Adrenal gland (tissue), 12 donors: ENCODE data around the gene MALRD1. TPM values are rescaled to one million over a fixed set of nuclear protein-coding genes. Genes with fewer than 3 reads are reported as not detected.

Source experiments
- DNase-seq, 7 donors: peaks; one replicate each; pipeline ENCODE4 v3.0.0-alpha.2; 2019 to 2020
- H3K27ac ChIP-seq, 5 donors: fragments of 200-600 bp; sonication (generic) in 4 of 5; 1 replicate in 3 of 5; 2 replicates in 2 of 5; pipeline versions ENCODE4 v1.5.1 to v1.8.0; 2016 to 2020; ENCODE audit warnings: mild to moderate bottlenecking in 1 of 5
- H3K27me3 ChIP-seq: fragments of 200-600 bp; 2 replicates; pipeline ENCODE4 v1.8.0; 2021
- H3K36me3 ChIP-seq, 2 donors: fragments of 200-600 bp; replicated peaks in 1 of 2; 1 replicate in 1 of 2; 2 replicates in 1 of 2; pipeline versions ENCODE4 v1.5.1 to v1.8.0; 2018 to 2022
- H3K4me1 ChIP-seq, 2 donors: fragments of 200-600 bp; replicated peaks in 1 of 2; 1 replicate in 1 of 2; 2 replicates in 1 of 2; pipeline versions ENCODE4 v1.5.1 to v1.8.0; 2018 to 2021
- H3K4me3 ChIP-seq, 4 donors: fragments of 200-600 bp; sonication (generic) in 3 of 4; one replicate each; pipeline ENCODE4 v1.5.1; 2016 to 2018
- H3K9me3 ChIP-seq, 3 donors: fragments of 200-600 bp; sonication (generic) in 1 of 3; replicated peaks in 1 of 3; 1 replicate in 2 of 3; 2 replicates in 1 of 3; pipeline versions ENCODE4 v1.5.1 to v1.8.0; 2016 to 2021
- CTCF ChIP-seq, 6 experiments: fragments of 450-650 bp in 4 of 6; fragments of 200-600 bp in 2 of 6; sonication (generic) in 1 of 6; IDR thresholded peaks; 1 replicate in 5 of 6; 2 replicates in 1 of 6; pipeline versions ENCODE4 v1.5.1 to v1.8.0; 2016 to 2021; ENCODE audit warnings: antibody characterized with exemption in 6 of 6, mild to moderate bottlenecking in 2 of 6, moderate library complexity in 1 of 6
- POLR2A ChIP-seq, 2 donors: fragments of 450-650 bp; IDR thresholded peaks; one replicate each; pipeline ENCODE4 v1.6.1; 2017; ENCODE audit warnings: antibody characterized with exemption in 2 of 2, mild to moderate bottlenecking in 2 of 2, moderate library complexity in 1 of 2
- WGBS, 4 donors: extraction: QIAGEN DNeasy Blood & Tissue Kit in 2 of 4; methylation state at CpG; one replicate each; pipeline versions ENCODE4 v1.1.5 to v1.1.7; 2013 to 2017; 5-methylcytosine and 5-hydroxymethylcytosine counted together
- intact Hi-C, 2 donors: fragments of 100-400 bp; cut with DNase I; formaldehyde crosslinking; loops; one replicate each; pipeline versions ENCODE4 v1.14.1 to v1.15.0; 2022 to 2023
- polyA plus RNA-seq, 3 donors: library from polyadenylated mRNA; stranded (reverse); fragments of 200-250 nt in 2 of 3; fragments of 350-450 nt in 1 of 3; fragmentation: Illumina TruSeq in 1 of 3; extraction: RNeasy Lipid Tissue Mini Kit (QIAGEN cat#74804) in 1 of 3; gene quantifications; one replicate each; pipeline ENCODE4 v1.2.3, GENCODE V29; 2013 to 2014
- total RNA-seq, 9 donors: library from RNA; depleted of rRNA in 4 of 9; stranded (reverse); fragments of >200 nt in 4 of 9; fragments of 120-200 nt in 1 of 9; fragmentation: NEBNext Ultra II Directional in 1 of 9; extraction: Animal tissue kit (Norgen Biotek cat#: 25700) in 1 of 9; gene quantifications; one replicate each; pipeline versions ENCODE4 v1.1.0 to v1.2.4, GENCODE V29; 2013 to 2023
- donor health status: healthy with polysubstance abuse.
- donor health status: Bipolar disorder and iron deficiency.
- donor health status: DM: yes; HTN: yes; CAD: no.
- donor health status: DM: no; HTN: no; CAD: no.
- donor health status: DM: no; HTN: no; CAD: no.
- donor health status: DM: yes; HTN: yes; CAD: no.

The MALRD1 gene
- total and polyA plus RNA-seq, 12 donors = 0.48 to 6.2 (median 1.9) TPM

DNA sequence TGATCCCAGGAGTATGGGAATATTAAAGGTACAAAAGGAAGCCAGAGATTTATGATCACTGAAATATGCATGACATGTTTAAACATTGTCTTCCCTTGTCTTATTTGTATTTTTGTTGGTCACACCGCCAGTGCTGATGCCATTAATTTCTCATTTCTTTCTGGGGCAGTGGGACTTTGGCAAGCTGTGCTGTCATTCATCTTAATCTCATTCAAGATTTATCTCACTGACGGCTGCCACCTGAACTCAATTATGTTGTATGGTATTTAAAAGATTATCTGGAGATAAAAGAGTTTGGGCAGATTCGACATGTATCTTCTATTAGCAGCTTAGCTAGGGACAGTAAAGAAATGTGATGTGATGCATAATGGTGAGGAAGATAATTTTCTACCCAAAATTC is 482.7 kb downstream of the MALRD1 start:
- intact Hi-C loops = no loop called here
- Histone ChIP-seq H3K27ac (no peak overlapping the region), H3K27me3 (no peaks in the 10 kb centered on the region), H3K36me3 (no peaks in the 10 kb centered on the region), H3K9me3 (no peaks in the 10 kb centered on the region), H3K4me1 (no peaks in the 10 kb centered on the region), H3K4me3 (no peak overlapping the region)
- TF ChIP-seq CTCF (IDR thresholded peaks at IDR 0.05) (no peak), POLR2A (IDR thresholded peaks at IDR 0.05) (no peak)
- no peak for DNase-seq
- WGBS, 4 donors = 42 to 65% (median 52%) methylated on average over 3 of the region's 3 CpGs

- H3K27ac ChIP-seq = no peak overlapping the region
- no peak for DNase-seq
- TF ChIP-seq POLR2A (IDR thresholded peaks at IDR 0.05) (no peak), CTCF (IDR thresholded peaks at IDR 0.05) (no peak)
- H3K36me3 ChIP-seq = no peaks in the 10 kb centered on the region
- no peaks in the 10 kb centered on the region for H3K9me3 ChIP-seq
- no peak overlapping the region for H3K4me3 ChIP-seq
- 74 to 92% (median 88%) methylated on average over 3 of the region's 3 CpGs for WGBS, 4 donors
- no peaks in the 10 kb centered on the region for H3K27me3 ChIP-seq
- intact Hi-C loops = no loop called here
- H3K4me1 ChIP-seq = no peaks in the 10 kb centered on the region
Observed at GRCh38 chr10:19532411-19532810, 483.8 kb downstream of the MALRD1 start.

GRCh38 chr10:19541299-19541698 is 492.7 kb downstream of the MALRD1 start:
- Histone ChIP-seq H3K27me3 (no peaks in the 10 kb centered on the region), H3K36me3 (no peaks in the 10 kb centered on the region), H3K9me3 (no peaks in the 10 kb centered on the region), H3K4me3 (no peak overlapping the region), H3K27ac (no peak overlapping the region), H3K4me1 (no peaks in the 10 kb centered on the region)
- TF ChIP-seq POLR2A (IDR thresholded peaks at IDR 0.05) = no peak
- no peak for TF ChIP-seq CTCF (IDR thresholded peaks at IDR 0.05)
- WGBS, 4 donors = 45 to 65% (median 60%) methylated on average over 3 of the region's 3 CpGs
- DNase-seq = no peak
- intact Hi-C loops = no loop called here

GRCh38 chr10:19546224-19546623 is 497.6 kb downstream of the MALRD1 start:
- Histone ChIP-seq H3K9me3 (no peaks in the 10 kb centered on the region), H3K4me3 (no peak overlapping the region), H3K4me1 (no peaks in the 10 kb centered on the region), H3K27me3 (no peaks in the 10 kb centered on the region), H3K36me3 (no peaks in the 10 kb centered on the region), H3K27ac (no peak overlapping the region)
- no peak for DNase-seq
- WGBS, 4 donors = 82 to 90% (median 84%) methylated on average over 3 of the region's 3 CpGs
- TF ChIP-seq CTCF (IDR thresholded peaks at IDR 0.05) (no peak), POLR2A (IDR thresholded peaks at IDR 0.05) (no peak)
- intact Hi-C loops = no loop called here
